ENCODE measurements around the gene ZNF79.

Gene ZNF79

DNA sequence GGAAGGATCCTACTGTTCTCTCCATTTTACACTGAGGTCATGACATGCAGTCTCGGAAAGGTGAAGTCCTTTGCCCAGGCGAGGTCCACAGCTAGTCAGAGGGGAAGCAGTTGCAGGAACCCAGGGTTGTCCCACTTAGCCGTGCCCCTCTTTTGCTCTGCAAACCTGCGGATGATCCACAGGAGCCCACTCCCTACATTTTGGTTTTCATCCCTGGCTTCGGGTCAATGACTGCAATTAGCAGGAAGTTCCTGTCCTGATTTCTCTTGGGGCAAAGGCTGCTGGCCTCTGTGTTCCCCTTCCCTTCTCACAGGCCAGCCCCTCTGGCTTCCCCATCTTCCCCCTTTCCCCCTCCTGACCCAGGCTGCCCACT lies 25.9 kb upstream of the ZNF79 start:
- DNase-seq (ENCODE audit: low spot score): no peak

DNA sequence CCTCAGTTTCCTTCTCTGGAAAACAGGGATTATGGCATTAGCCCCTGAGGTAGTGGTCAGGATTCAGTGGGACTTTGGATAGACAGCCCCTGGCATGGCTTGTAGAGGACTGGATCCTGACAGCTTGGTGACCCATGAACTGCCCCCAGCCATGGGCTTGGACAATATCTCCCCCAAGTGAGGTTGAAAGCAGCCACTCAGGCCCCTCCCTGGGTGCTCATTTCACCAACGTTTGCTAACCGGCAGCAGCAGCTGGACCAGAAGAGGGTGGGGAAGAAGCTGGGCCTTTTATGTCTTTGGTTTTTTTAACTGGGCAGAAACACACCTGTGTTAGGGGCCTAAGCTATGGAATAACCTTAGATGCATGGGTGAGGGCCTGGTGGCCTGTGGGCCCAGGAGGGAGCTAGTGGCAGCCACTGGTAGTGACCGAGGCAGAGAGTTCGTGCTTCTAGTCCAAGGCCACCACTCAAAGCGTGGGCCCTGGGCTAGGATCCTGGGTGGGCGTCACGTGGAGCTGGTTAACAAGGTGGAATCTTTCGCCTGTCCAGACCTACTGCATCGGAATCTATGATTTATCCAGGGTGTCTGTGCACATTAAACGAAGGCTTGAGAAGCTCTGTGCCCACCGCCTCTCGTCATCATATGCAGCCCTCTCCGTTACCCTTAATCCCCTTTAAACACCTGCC lies 25.3 kb upstream of the ZNF79 start:
- no peak for DNase-seq (ENCODE audit: low spot score)

DNA sequence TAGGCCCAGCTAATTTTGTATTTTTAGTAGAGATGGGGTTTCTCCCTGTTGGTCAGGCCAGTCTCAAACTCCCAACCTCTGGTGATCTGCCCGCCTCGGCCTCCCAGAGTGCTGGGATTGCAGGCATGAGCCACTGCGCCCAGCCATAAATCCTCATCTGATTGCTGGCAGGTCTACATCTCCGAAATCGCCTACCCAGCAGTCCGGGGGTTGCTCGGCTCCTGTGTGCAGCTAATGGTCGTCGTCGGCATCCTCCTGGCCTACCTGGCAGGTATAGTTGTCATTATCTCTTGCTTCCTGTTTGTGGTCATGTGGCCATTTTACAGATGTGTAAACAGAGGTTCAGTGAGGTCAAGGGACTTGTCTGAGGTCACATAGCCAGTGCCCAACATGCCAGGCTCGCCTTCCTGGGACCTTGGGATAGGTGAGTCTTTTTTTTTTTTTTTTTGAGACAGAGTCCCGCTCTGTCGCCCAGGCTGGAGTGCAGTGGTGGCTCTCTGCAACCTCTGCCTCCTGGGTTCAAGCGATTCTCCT lies 24.4 kb upstream of the ZNF79 start:
- no peak for DNase-seq (ENCODE audit: low spot score)

DNA sequence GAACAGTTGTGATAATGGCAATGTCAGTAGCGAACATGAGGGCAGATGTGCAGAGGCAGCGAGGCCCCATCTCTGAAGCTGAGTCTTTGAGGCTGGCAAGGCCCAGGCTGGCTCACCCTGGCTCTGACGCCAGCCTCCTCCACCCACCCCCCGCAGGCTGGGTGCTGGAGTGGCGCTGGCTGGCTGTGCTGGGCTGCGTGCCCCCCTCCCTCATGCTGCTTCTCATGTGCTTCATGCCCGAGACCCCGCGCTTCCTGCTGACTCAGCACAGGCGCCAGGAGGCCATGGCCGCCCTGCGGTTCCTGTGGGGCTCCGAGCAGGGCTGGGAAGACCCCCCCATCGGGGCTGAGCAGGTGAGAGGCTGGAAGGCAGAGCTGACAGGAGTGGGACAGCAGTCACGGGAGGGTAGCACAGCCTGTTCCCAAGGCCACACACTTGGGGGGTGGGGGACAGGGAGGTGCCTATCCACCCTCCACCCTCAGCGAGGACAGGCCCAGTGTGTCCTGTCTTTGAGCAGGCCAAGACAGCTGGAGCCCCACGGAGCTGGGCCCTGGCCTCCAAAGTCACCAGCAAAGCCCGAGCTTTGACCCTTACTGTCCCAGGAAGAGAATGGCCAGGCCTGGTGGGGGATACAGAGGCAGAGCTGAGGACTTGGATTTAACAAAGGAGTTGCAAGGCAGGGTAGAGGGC lies 21.6 kb upstream of the ZNF79 start:
- no peak for DNase-seq (ENCODE audit: low spot score)

DNA sequence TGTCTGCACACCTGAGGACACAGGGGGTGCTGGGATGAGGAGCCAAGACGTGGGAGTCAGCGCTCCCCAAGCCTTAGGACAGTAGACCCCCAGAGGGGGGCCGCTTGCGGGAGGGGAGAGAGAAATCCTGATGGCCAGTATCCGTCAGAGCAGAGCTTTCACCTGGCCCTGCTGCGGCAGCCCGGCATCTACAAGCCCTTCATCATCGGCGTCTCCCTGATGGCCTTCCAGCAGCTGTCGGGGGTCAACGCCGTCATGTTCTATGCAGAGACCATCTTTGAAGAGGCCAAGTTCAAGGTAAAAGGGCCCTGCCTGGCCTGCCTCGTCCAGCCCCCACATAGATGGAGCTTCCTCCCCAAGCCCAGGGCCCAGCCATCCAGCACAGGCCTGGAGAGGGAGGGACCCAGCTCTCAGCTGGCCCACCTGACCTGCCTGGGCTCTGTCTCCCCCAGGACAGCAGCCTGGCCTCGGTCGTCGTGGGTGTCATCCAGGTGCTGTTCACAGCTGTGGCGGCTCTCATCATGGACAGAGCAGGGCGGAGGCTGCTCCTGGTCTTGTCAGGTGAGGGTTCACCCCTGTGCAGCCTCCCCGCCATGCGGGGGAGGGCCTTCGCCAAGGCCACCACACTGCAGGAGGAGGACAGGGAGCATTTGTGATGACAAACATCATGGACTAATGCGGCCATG lies 20.5 kb upstream of the ZNF79 start:
- DNase-seq (ENCODE audit: low spot score): no peak

DNA sequence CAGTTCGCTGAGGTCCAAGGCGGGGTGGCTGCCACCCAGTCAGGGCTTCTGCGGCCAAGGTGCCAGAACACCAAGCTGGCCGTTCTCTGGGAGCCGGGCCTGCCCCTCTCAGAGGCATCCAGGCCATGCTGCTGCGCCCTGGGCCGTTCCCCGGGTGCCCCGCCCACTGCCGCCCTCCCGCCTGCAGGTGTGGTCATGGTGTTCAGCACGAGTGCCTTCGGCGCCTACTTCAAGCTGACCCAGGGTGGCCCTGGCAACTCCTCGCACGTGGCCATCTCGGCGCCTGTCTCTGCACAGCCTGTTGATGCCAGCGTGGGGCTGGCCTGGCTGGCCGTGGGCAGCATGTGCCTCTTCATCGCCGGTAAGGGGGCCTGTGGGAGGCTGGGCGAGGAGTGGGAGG lies 19.6 kb upstream of the ZNF79 start:
- no peak for DNase-seq (ENCODE audit: low spot score)

DNA sequence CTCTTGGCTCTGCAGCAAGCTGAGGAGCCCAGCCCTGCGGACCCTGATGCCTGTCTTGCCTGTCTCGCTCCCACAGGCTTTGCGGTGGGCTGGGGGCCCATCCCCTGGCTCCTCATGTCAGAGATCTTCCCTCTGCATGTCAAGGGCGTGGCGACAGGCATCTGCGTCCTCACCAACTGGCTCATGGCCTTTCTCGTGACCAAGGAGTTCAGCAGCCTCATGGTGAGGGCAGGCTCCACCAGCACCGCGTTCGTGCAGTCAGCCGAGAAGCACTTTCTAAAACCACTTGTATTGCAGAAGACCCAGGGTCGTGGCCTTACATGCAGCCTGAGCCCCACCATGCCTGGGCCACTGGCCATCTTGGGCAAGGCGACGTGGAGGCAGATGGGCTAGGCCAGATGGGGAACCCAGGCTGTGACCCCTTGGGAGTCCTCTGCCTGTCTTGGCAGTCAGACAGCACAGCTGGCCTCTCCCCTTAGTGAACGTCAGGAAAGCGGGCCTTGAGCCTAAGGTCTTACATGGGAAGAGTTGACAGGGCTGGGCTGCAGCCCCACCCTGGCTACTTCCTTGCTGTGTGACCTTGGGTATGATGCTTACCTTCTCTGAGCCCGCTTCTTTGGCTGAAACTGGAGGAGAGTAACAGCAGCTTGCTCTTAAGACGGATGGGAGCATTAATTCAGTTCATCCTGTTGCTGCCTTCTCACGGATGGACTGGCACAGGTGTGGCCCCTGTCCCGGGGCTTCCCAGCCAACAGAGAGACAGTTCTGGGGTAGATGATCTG lies 18.6 kb upstream of the ZNF79 start:
- DNase-seq (ENCODE audit: low spot score): no peak

DNA sequence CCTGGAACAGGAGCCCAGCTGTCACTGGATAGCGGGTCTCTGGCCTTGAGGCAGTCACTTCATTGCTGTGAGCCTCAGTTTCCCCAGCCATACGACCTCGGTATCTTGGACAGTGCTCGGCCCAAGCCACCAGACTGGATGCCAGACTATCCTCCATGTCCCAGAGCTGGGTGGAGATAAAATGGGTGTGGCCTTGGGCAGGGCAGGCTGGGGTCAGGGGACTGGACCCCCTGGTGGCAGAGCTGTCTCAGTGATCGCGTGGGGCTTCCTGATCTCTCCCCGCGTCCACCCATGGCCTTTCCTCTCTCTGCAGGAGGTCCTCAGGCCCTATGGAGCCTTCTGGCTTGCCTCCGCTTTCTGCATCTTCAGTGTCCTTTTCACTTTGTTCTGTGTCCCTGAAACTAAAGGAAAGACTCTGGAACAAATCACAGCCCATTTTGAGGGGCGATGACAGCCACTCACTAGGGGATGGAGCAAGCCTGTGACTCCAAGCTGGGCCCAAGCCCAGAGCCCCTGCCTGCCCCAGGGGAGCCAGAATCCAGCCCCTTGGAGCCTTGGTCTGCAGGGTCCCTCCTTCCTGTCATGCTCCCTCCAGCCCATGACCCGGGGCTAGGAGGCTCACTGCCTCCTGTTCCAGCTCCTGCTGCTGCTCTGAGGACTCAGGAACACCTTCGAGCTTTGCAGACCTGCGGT lies 17.2 kb upstream of the ZNF79 start:
- no peak for DNase-seq (ENCODE audit: low spot score)

DNA sequence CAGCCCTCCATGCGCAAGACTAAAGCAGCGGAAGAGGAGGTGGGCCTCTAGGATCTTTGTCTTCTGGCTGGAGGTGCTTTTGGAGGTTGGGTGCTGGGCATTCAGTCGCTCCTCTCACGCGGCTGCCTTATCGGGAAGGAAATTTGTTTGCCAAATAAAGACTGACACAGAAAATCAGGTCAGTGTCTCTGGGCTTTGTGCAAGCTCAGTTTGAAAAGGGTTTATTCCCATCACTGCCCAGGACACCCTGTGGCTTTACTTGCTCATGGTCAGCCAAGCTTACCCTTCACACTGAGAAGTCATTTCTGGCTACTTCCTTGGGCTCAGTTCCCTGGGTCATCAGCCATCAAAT lies 16.7 kb upstream of the ZNF79 start:
- DNase-seq (ENCODE audit: low spot score): no peak

DNA sequence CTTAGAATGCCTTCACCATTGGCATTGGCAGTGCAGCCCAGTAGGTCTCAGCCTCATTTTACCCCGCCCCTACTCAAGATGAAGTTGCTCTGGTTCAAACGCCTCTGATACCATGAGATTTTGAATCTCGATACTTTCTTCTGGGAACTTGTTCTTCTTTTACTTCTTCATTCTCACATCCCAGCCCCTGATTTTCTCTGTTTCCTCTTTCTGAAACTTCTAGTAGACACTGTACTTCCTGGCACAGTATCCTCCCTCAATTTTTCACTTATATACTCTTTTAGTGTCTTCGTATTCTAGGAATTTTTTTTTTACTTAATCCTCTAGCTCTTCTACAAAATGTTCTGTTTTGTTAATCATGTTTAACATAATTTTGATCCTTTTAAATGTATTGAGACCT lies 13.1 kb upstream of the ZNF79 start:
- no peak for DNase-seq (ENCODE audit: low spot score)

DNA sequence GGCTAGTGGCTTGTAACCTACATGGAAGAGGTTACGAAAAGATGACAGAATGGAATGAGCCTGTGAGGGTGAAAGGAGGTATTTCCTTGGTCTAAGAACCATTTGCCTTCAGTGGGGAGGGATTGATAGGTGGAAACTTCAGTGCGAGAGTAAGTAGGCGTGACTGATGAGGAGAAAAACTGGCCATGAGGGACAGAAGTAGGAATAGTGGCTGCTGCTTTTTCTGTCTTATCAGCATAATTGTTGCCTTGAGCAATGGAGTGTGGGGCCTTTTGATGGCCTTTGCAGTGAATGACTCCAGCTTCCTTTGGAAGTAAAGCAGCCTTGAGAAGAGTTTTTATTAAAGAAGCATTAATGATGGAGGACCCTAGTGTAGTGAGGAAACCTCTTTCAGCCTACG lies 9.0 kb upstream of the ZNF79 start:
- DNase-seq (ENCODE audit: low spot score): no peak

DNA sequence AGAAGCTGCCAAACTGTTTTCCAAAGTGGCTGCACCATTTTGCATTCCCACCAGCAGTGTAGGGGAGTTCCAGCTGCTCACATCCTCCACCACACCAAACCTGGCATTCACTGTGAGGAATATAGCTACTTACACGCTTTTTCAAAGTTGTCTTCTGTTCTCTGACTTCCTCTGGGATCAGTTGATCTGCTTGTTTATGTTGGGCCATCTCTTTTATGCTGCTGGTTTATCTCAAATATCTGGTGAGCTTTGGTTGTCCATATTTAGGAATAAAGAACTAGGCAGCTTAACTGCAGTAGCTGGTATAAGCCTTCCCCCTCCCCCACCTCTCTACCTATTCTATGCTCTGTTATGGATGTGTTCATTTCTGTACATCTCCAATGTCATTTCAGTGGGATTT lies 8.5 kb upstream of the ZNF79 start:
- DNase-seq (ENCODE audit: low spot score): no peak

DNA sequence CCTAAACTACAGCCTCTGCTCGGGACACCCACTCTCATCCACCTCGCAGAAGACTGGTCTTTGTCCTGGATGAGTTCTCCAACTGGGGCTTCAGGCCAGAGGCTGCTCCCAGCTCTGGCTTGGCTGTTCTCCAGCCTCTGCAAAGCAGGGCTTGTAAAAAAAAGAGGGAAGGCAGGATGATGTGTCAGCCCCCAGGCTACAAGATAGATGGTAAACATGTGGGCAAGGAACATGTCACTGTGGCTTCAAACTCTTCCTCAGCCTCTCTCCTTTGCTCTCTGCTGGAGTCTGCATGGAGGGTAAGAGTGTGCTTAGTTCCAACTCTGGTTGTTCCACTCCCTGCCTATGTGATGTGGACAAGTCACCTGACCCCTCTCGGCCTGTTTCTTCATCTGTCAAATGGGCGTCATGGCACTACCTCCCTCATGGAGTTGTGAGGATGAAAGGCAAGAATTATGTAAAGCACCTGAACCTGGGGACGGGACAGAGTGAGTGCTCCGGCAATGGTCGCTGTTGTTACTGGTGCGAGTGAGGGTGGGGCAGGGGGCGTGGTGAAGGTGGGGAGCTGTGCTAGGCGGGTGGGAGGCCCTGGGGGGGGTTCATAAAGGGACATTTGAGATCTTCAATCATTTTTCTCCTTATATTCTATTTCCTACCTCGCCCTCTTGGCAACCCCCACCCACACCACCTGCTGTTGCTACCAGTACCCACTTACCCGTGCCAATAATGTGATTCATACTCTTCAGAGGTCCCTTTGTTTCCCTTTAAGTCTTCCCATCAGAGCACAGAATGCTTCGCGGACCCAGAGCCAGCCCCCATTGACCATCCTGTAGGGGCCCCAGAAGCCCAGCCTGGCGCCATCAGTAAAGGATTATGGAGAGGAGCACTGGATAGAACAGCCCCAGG lies 6.8 kb upstream of the ZNF79 start:
- DNase-seq (ENCODE audit: low spot score): no peak

DNA sequence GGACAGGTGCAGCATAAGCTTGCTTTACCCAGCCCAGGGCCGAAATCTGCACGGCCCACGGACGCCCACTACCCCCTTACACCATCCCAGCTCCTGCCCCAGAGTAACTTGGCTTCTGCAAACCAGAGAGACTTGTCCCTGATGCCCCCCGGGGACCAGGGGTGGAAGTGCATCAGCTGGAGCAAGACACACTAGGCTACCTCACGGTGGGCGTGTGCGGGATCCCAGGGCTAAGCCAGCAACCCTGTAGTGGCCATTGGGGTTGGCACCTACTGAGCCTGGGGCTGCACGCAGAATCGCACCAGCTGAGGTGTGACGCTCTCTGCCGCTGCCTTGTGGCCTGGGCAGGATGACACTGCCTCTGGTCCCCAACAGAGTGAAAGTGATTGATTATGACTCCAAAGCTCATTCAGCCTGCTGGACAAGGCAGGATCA lies 6.1 kb upstream of the ZNF79 start:
- DNase-seq (ENCODE audit: low spot score): peak; percentile 79

DNA sequence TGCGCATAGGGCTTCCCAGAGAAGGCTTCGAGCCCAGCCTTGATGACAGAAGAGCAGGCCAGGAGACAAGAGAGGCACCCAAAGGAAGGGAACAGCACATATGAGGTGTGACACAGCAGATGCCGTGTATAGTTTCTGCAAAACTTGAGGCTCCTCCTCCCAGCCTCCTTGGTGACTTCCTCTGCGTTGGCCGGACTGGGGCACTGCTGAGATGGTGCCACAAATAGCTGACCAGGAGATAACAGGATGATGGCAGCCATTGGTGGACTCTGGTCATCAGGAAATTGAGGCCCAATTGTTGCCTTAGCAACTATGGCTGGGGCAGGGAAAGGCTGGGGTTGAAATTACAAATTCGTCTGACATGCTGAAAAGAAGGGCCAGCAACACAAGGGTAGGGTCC lies 4.8 kb upstream of the ZNF79 start:
- no peak for DNase-seq (ENCODE audit: low spot score)

DNA sequence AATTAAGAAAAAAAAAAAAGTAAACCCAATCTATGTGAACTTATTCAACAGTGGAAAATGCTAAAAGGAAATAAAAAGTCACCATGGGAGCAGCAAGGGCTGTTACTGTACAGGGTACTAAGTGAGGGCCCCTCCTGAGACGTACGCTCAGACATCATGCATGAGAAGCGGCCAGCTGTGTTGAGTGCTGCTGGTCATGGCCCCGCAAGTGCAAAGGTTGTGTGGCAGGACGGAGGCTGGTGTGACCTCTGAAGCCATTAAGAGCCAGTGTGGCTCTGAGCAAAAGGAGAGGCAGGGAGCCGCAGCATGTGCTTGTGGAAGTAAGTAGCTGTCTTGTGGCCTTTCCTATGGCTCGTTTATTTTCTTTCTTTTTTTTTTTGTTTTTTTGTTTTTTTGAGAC lies 3.1 kb upstream of the ZNF79 start:
- no peak for DNase-seq (ENCODE audit: low spot score)

DNA sequence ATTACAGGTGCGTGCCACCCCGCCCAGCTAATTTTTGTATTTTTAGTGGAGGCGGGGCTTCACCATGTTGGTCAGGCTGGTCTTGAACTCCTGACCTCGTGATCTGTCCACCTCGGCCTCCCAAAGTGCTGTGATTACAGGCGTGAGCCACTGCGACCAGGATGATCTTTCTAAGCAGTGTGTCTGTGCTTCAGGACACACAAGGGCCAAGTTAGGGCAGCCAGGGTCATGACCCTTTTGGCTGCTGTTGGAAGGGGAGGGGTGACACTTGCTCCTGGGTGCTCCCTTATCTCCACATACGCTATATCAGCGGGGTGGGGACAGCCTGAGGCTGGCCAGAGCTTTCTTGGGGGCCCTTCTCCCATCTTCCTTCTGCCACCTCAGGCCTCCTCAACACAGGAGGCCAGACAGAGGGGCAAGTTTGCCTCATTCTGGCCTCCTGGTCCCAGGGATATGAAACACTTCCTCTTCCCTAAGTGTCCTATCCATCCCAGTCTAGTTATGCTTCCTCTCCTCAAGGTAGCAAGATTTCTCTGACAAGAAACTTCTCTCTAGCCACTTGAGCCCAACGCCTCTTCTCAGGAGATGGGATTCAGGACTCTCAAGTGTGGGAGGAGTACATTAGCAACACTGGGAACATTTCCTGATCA lies 1.9 kb upstream of the ZNF79 start:
- DNase-seq (ENCODE audit: low spot score): no peak

DNA sequence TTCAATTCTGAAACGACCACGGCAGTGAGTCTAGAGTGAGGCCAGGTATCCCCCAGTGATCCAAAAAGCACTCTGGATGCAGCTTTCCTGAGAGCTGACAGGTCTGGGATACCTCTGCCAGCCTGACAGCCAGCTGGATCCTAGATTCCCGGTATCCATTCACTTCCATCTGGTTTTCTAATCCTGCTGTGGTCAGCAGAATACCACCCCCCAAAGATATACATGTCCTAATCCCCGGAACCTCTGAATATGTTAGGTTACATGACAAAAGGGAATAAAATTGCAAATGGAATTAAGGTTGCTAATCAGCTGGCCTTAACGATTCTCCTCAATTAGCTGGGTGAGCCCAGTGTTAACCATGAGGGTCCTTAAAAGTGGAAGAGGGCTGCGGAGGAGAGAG lies 1.4 kb upstream of the ZNF79 start:
- DNase-seq (ENCODE audit: low spot score): no peak

DNA sequence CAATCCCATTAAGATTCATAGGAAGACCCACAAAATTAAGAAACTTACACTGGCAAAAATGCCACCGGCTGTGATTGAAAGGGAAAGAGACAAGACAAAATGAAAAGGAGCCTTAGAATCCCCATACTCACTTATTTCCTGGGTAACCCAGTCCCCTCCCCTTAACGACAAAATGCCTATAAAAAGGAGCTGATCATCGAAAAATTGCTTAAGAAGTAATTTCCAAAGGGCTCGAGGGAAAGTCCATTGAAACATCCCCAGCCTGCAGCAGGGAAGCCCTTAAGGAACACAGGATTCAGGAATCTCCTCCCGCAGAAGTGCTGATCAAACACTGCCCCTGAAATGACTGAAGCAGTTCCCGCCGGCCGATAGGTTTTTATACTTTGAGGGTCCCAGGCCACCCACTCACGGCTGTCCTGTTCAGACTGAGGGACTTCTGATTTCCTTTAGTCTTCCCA lies 677 bp upstream of the ZNF79 start:
- DNase-seq (ENCODE audit: low spot score): no peak

DNA sequence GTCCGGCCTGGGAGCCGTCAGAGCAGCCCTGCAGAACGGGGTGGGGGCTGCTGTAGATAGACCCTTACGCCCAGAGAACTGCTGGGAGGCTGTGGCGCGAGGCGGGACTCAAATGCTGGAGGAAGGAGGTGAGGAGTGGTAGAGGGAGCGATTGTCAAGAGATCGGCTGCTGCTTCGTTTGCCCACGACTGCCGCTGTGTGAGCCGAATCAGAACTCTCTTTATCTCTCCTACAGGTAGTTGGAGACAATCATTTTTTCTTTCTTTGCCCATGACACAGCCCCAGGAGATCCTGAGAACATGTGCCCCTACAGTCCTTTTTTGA lies 456 bp downstream of the ZNF79 start:
- peak; percentile 44 for DNase-seq (ENCODE audit: low spot score)

Measured in HuH-7.5 (cell line).